ENCODE measurements around the gene CEACAM1.
"Not testable (repeated sequence)": the region's sequence is repeated elsewhere in the genome, so short reads cannot be mapped to it uniquely, and the experiment has no call there.

The CEACAM1 gene

DNA sequence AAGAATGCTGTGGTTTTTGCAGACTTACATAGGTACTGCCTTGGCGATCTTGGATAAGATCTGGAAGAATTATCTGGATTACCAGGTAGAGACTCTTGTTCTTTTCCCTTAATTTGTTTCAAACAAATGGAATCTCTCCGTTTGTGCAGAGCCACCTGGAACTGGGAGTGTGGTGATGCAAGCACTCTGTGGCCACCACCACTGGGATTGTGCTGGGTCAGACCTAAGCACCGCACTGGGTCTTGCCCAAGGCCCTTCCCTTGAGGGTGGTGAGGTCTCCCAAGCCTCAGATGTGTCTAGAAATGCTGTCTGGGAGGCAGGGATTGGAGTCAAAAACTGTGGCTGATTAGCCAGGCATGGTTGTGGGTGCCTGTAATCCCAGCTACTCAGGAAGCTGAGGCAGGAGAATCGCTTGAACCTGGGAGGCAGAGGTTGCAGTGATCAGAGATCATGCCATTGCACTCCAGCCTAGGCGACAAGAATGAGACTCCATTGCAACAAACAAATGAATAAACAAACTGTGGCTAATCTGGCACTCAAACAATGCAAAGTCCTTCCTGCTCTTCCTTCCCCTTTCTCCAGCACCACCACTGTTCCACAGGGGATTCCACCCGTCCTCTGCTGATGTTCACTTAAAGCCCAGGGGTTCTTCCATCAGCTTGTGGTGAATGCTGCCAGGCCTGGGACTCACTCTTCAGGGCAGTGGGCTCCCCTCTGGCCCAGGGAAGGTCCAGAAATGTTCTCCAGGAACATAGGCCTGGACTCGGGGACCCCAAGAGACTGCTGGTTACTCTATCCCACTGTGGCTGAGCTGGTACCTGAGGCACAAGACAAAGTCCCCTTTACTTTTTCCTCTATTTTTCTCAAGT is 10.8 kb upstream of the CEACAM1 start:
- no peak for DNase-seq (ENCODE audit: insufficient read length, low spot score)
- FAIRE-seq, result no peak
- no peak for TF ChIP-seq POLR2A (IDR thresholded peaks at IDR 0.05; ENCODE audit: low read depth, low read length)

DNA sequence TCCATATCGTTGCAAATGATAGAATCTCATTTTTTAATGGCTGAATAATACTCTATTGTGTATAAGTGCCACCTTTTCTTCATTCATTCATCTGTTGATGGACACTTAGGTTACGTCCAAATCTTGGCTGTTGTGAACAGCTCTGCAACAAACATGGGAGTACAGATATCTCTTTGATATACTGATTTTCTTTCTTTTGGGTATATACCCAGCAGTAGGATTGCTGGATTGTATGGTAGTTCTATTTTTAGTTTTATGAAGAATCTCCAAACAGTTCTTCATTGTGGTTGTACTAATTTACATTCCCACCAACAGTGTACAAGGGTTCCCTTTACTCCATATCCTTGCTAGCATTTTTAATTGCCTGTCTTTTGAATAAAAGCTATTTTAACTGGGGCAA is 7.0 kb upstream of the CEACAM1 start:
- FAIRE-seq, result not testable (repeated sequence)

DNA sequence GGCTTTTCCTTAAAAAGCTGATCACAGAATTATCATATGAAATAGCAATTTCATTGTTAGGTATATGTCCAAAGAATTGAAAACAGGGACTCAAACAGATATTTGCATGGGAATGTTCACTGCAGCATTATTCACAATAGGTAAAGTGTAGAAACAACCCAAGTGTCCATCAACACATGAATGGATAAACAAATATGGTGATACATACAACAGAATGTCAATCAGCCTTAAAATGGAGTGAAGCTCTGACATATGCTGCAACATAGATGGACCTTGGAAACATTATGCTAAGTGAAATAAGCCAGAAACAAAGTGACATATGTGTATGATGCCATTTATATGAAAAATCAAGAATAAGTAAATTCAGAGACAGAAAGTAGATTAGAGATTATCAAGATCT is 6.1 kb upstream of the CEACAM1 start:
- no peak for TF ChIP-seq POLR2A (IDR thresholded peaks at IDR 0.05; ENCODE audit: low read depth, low read length)
- no peak for FAIRE-seq
- DNase-seq (ENCODE audit: insufficient read length, low spot score), result no peak

More for the DNA sequence above, 7.0 kb upstream of the CEACAM1 start:
- DNase-seq (ENCODE audit: insufficient read length, low spot score), result not testable (repeated sequence)

DNA sequence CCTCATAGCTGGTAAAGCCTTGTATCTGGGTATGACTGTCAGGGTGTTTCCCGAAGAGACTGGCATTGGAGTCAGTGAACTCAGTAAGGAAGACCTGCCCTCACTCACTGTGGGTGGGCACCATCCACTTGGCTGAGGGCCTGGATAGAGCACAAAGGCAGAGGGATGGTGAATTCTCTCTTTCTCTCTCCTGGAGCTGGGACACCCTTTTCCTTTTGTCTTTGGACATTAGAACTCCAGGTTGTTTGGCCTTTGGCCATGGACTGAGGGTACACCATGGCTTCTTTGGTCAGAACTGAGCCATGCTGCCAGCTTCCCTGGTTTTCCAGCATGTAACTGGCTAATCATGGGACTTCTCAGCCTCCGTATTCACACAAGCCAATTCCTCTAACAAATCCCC is 4.6 kb upstream of the CEACAM1 start:
- no peak for DNase-seq (ENCODE audit: insufficient read length, low spot score)
- no peak for FAIRE-seq
- no peak for TF ChIP-seq POLR2A (IDR thresholded peaks at IDR 0.05; ENCODE audit: low read depth, low read length)

DNA sequence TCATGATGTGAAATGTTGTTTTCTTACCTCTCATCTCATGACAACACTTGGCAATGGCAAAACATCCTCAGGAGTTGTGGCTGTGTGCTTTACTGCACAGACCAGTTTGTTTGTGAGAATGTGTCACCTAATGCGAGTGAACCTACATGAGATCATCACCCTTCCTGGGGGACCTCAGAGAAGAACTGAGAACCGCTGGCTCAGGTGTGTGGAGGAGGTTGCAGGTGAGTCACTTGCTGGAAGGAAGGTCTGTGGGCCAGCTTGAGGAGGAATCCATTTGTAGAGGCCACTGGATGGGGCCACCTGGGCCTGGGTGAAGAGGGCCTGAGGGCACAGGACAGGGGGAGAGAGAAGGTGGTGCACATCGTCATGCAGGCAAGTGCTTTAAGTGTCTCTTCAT is 3.0 kb upstream of the CEACAM1 start:
- no peak for TF ChIP-seq POLR2A (IDR thresholded peaks at IDR 0.05; ENCODE audit: low read depth, low read length)
- no peak for FAIRE-seq
- no peak for DNase-seq (ENCODE audit: insufficient read length, low spot score)

DNA sequence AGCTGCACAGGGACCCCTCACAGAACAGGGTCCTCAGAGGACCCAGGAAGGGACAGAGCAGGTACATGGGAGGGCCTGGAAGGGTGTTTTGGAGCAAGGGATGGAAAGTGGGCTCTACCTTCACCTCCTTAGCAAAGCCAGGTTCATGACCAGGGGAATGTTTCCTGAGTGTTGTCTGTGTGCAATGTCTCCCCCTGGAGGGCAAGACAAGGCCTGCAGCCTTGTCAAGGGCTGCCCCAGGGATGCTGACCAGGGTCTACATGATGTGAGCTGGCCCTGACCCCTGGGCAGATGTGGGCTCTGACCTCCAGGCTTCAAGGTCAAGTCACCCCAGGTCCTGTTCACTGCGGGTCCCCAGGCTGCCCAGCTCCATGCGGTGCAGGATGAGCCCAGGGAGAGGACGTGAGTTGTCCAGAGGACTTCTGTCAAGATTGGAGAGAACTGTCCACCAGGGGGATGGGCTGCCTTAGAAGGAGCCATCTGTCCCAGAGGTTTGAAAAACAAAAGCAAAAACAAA is 1.0 kb upstream of the CEACAM1 start:
- DNase-seq (ENCODE audit: insufficient read length, low spot score), result peak; percentile 70
- FAIRE-seq, result peak; percentile 53
- TF ChIP-seq POLR2A (IDR thresholded peaks at IDR 0.05; ENCODE audit: low read depth, low read length), result no peak

DNA sequence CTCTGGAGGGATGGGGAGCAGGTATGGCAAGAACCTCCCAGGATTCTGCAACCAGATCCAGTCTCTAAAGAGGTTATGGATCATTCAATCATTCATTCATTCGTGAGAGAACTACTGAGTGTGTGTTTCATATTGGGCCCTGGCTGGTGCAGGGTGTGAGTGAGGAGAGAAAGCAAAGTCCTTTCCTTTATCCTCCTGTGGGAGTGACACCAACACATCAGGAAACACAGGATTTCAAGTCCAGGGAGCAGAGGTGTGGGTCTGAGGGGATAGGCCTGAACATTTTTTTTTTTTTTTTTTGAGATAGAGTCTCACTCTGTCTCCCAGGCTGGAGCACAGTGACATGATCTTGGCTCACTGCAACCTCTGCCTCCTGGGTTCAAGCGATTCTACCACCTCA is 3.3 kb downstream of the CEACAM1 start:
- TF ChIP-seq POLR2A (IDR thresholded peaks at IDR 0.05; ENCODE audit: low read depth, low read length), result no peak
- DNase-seq (ENCODE audit: insufficient read length, low spot score), result no peak
- FAIRE-seq, result no peak

DNA sequence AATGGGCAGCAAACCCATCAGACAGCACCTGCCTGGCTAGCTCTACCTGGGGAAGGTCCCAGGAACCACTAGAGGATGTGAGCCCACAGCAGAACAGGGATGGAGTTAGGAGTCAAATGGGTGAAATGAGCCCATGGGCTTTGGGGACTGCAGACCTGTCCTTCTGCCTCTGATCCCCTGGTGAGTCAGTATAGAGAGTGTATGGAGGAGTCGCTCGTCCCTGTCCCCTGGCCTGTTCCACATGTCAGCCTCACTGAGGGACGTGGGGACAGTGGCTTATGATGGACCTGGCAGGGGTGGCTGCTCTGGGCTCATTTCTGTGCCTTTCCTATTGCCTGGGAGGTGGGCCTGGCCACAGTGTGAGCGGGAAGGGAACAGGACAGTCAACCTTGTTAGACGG is 4.0 kb downstream of the CEACAM1 start:
- FAIRE-seq (no peak), DNase-seq (ENCODE audit: insufficient read length, low spot score) (no peak)
- TF ChIP-seq POLR2A (IDR thresholded peaks at IDR 0.05; ENCODE audit: low read depth, low read length), result no peak

DNA sequence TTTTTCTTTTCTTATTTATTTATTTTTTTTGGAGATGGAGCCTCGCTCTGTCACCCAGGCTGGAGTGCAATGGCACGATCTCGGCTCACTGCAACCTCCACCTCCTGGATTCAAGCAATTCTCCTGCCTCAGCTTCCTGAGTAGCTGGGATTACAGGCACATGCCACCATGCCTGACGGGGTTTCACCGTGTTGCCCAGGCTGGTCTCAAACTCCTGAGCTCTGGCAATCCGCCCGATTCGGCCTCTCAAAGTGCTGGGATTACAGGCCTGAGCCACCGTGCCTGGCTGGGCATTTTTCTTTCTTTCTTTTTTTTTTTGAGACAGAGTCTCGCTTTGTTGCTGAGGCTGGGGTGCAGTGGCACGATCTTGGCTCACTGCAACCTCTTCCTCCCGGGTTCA is 6.0 kb downstream of the CEACAM1 start:
- not testable (repeated sequence) for DNase-seq (ENCODE audit: insufficient read length, low spot score); FAIRE-seq

DNA sequence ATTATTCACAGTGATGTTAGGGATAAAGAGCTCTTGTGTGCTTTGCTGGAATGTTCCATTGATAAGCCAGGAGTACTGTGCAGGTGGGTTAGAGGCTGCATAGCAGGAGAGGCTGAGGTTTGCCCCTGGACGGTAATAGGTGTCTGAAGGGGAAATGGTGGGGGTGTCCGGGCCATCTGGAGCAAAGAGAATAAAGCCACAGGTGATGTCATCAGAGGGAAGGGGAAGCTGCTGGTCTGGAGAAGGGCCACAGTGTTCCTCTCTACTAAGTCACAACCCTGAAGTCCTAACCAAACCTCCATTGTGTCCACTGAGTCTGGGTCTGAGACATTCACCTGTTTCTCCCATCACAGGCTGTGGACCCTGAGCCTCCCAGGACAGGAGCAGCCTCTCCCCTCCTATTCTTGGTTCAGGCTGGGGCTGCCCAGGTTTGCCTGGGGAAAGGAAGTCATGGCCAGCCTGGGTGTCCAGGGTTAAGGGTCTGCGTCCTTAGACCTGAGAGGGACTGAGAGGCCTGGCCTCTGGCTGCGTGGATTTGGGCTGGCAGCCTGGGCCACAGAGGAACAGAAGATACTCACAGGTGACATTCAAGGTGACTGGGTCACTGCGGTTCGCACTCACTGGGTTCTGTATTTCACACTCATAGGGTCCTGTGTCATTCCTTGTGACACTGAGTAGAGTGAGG is 6.8 kb downstream of the CEACAM1 start:
- TF ChIP-seq POLR2A (IDR thresholded peaks at IDR 0.05; ENCODE audit: low read depth, low read length), result no peak
- no peak for DNase-seq (ENCODE audit: insufficient read length, low spot score)
- FAIRE-seq, result no peak

DNA sequence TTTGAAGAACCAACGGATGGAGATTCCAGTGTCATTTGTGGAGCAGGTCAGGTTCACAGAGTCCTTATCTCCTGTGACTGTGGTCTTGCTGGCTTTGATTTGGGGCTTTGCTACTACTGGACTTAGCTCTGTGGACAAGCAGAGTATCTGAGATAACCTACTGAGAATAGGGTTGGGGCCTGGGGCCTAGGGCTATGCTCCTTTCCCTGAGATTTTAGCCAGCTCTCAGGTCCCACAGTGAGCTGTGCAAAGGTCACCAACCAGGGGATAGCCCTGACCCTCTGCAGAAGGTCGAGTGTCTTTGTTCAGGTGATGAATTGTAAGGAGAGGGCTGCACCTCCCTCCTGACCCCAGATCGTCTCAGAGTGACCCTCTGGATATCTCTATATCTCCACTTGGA is 9.2 kb downstream of the CEACAM1 start:
- TF ChIP-seq POLR2A (IDR thresholded peaks at IDR 0.05; ENCODE audit: low read depth, low read length), result no peak
- FAIRE-seq (no peak), DNase-seq (ENCODE audit: insufficient read length, low spot score) (no peak)

DNA sequence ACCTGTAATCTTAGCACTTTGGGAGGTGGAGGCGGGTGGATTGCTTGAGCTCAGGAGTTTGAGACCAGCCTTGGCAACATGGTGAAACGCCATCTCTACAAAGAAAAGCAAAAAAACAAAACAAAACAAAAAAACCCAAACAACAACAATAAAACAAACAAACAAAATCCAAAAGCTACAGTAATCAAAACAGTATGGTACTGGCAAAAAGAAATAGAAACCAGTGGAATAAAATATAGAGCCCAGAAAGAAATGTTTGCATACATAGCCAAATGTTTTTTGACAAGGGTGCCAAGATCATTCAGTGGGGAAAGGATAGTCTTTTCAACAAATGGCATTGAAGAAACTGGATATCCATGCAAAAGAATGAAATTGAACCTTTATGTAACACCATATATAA is 11.5 kb downstream of the CEACAM1 start:
- DNase-seq (ENCODE audit: insufficient read length, low spot score) (no peak), FAIRE-seq (no peak)
- TF ChIP-seq POLR2A (IDR thresholded peaks at IDR 0.05; ENCODE audit: low read depth, low read length), result no peak

DNA sequence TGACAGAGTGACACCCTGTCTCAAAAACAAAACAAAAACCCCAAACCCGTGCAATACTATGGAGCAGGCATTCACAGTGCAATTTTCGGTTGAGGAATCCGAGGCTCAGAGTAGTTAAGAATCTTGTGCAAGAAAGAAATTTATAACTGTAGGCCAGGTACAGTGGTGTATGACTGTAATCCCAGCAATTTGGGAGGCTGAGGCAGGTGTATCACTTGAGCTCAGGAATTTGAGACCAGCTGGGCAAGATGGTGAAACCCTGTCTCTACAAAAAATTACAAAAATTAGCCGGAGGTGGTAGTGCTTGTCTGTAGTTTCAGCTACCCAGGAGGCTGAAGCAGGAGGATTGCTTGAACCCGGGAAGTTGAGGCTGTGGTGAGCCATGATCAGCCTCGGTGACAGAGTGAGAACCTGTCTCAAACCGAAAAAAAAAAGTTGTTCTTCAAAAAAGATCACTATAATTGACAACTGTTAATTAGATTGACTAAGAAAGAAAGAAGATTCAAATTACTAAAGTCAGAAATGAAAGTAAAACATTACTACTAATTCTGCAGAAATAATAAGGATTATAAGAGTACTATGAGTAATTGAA is 12.9 kb downstream of the CEACAM1 start:
- TF ChIP-seq POLR2A (IDR thresholded peaks at IDR 0.05; ENCODE audit: low read depth, low read length), result no peak
- DNase-seq (ENCODE audit: insufficient read length, low spot score), result no peak
- FAIRE-seq, result no peak

DNA sequence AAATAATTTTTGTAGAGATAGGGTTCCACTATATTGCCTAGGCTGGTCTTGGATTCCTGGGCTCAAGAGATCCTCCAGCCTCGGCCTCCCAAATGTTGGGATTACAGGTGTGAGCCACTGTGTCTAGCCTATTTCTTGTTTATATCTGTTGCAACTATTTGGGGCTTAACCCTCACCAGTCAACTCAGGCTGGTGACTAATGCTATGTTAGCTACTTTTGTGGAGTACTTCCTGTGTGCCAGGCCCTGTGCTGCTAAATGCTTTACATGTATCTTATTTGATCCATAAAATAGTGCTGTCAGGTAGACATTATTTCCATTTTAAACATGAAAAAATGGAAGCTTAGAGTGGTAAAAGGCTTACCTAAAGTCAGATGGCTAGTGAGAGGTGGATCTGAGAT is 13.8 kb downstream of the CEACAM1 start:
- no peak for FAIRE-seq
- TF ChIP-seq POLR2A (IDR thresholded peaks at IDR 0.05; ENCODE audit: low read depth, low read length), result no peak
- DNase-seq (ENCODE audit: insufficient read length, low spot score), result no peak

All from H54 (cell line).